Skin epidermis (tissue), 12 donors: Measurements from ENCODE around the gene PRKD2.
"Not testable (repeated sequence)": the region's sequence is repeated elsewhere in the genome, so short reads cannot be mapped to it uniquely, and the experiment has no call there.

ENCODE experiments used
- H3K27ac ChIP-seq, 21 experiments: fragments of 200-600 bp; sonication (generic) in 11 of 21; one replicate each; pipeline ENCODE4 v1.5.0; 2020; ENCODE audit warnings: mild to moderate bottlenecking in 3 of 21, inconsistent platforms in 2 of 21, moderate library complexity in 2 of 21
- H3K4me3 ChIP-seq, 7 experiments: fragments of 200-600 bp; sonication (generic) in 2 of 7; one replicate each; pipeline ENCODE4 v1.5.0; 2020; ENCODE audit warnings: inconsistent platforms in 2 of 7, mild to moderate bottlenecking in 2 of 7, moderate library complexity in 1 of 7

Gene PRKD2

GRCh38 chr19:46715975-46716671, 791 bp downstream of the PRKD2 start:
- Histone ChIP-seq H3K4me3 (peak overlapping the region; percentile 67 to 93 (median 85)), H3K27ac (peak overlapping the region; percentile 64 to 97 (median 91))

- Histone ChIP-seq H3K4me3 (peak overlapping the region; percentile 67 to 93 (median 85)), H3K27ac (peak overlapping the region; percentile 23 to 97 (median 91))
These were observed 1.3 kb downstream of the PRKD2 start for GRCh38 chr19:46715620-46715974.

GRCh38 chr19:46714444-46715106, 2.3 kb downstream of the PRKD2 start:
- H3K4me3 ChIP-seq: peak overlapping the region; percentile 52 to 93 (median 85)

GRCh38 chr19:46713781-46714443, 3.0 kb downstream of the PRKD2 start:
- Histone ChIP-seq H3K27ac (peak overlapping the region; percentile 19 to 97 (median 91)), H3K4me3 (peak overlapping the region; percentile 52 to 93 (median 85))

More at GRCh38 chr19:46714444-46715106, 2.3 kb downstream of the PRKD2 start:
- H3K27ac ChIP-seq: peak overlapping the region; percentile 40 to 97 (median 91)

- H3K4me3 ChIP-seq: not testable (repeated sequence)
- H3K27ac ChIP-seq: peak overlapping the region in 3 of 21 experiments; percentile 91 to 97 (median 95)
These were observed 4.1 kb downstream of the PRKD2 start for GRCh38 chr19:46712768-46713338.

- Histone ChIP-seq H3K4me3 (no peak overlapping the region), H3K27ac (no peak overlapping the region)
These were observed 6.2 kb downstream of the PRKD2 start for GRCh38 chr19:46710687-46711086.

- no peak overlapping the region for H3K27ac ChIP-seq
These were observed 12.4 kb downstream of the PRKD2 start for GRCh38 chr19:46704379-46705076.

DNA sequence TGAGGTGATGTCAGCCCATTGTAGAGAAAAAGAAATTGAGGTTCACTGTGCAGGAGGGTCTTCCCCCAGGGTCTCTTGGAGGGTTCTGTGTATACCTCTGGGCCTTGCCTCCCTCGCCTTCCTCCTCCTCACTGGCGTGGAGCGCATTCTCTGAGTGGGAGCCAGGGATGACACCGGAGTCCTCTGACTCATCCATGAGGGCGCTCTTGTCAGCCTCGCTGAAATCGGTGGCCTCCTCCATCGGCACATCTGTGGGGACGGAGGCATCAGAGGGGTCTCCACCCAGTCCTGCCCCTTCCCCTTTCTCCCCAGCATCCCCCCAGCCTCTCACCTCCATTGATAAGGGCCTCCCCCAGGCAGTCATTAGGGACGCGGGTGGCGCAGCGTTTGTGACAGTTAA, 16.2 kb downstream of the PRKD2 start:
- no peak overlapping the region for H3K4me3 ChIP-seq
- no peak overlapping the region for H3K27ac ChIP-seq

More at GRCh38 chr19:46704379-46705076, 12.4 kb downstream of the PRKD2 start:
- H3K4me3 ChIP-seq: no peak overlapping the region

DNA sequence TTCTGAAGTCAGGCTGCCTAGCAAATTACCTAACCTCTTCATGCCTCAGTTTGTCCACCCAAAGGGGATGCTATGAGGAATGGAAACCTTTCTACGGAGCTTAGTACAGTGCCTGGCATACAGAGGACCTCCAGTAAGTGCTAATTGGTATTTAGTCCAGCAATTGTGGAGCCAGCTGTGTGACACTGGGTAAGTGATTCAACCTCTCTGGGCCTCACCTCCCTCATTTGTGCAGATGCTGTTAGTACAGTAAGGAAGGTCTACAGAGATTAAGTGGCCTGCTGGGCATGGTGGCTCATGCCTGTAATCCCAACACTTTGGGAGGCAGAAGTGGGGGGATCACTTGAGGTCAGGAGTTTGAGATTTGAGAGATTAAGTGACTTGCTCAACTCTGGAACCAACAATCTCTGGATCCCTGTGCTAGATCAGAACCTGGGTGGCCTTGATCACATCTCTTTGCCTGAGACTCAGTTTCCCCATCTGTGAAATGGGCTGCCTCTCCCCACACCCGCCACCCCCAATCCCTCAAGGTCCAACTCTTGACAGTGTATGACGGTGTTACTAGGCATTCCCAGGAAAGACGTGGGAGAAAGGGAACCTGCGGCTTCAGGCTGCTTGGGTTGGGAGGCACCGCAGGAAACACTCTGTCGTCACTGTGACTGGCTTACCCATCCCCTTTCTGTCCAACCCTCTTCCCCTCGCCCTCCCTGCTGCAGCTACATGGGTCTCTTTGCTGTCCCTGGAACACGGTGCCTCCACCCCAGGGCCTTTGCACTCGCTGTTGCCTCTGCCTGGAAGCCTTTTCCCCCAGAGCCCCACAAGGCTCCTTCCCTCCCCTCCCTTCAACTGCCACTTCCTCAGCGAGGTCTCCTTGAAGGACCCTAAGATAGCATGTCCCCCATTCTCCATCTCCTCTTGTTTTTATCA, 18.3 kb downstream of the PRKD2 start:
- H3K4me3 ChIP-seq: no peak overlapping the region
- H3K27ac ChIP-seq: no peak overlapping the region

DNA sequence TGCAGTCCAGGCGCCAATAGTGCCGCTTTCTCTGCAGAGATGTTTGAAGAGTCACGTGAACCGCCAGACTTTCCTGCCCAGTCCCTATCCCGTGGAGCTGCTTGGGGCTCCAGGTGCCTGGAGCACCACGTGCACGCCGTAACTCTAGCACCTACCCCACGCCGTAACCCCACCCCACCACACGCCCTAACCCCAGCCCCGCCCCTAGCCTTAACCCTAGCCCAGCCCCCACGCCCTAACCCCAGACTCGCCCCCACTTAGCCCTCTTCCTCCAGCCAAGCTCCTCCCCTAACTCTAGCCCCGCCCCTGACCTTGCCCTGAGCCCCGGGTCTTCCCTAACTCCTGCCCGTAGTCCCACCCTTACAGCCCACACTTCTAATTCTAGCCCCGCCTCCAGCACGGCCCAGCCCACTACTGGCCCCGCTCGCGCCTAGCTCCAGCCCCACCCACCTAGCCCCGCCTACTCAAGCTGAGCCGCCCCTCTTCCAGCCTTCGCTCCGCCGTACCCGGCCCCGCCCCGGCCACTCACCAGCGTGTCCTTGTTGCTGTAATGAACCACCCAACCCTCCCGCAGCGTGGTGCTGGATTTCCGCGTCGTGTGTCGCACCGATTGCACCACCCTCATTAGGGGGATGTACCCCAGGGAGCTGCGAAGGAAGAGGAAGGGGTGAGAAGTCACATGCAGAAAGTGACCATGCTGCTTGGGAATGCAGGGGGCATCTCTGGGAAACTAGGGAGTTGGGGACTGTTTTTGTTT, 19.5 kb downstream of the PRKD2 start:
- Histone ChIP-seq H3K27ac (peak overlapping the region in 2 of 21 experiments; percentile 6 to 14), H3K4me3 (no peak overlapping the region)

DNA sequence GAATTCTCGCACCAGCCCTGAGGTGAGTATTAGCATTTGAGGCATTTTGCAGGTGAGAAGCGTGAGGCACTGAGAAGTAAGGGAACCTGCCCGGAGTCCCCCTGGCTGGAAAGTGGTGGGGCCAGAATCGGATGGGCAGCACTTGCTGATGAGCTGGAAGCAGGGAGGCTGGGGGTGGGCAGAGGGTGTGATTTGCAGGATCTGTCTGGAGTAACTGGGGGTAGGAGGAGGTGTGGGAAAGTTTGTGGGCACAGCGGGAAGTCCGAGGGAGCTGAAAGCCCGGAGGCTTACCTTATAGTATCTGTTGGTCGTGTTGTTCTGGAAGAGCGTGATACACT, 20.1 kb downstream of the PRKD2 start:
- no peak overlapping the region for H3K27ac ChIP-seq
- H3K4me3 ChIP-seq: no peak overlapping the region

DNA sequence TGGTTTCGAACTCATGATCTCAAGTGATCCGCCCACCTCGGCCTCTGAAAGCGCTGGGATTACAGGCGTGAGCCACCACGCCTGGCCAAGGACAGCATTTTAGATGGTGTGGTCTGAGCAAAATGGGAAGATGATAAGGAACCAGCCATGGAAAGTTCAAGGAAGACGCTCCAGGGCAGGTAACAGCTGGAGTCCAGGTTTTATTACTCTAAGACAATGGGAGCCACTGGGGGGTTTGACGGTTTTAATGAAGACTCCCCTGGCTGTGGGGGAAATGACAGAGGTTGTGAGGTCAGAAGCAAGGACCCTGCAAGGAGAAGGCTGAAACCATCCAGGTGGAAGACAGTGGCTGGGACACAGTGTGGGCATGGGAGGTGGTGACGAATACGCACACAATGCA, 20.9 kb downstream of the PRKD2 start:
- Histone ChIP-seq H3K4me3 (no peak overlapping the region), H3K27ac (no peak overlapping the region)

DNA sequence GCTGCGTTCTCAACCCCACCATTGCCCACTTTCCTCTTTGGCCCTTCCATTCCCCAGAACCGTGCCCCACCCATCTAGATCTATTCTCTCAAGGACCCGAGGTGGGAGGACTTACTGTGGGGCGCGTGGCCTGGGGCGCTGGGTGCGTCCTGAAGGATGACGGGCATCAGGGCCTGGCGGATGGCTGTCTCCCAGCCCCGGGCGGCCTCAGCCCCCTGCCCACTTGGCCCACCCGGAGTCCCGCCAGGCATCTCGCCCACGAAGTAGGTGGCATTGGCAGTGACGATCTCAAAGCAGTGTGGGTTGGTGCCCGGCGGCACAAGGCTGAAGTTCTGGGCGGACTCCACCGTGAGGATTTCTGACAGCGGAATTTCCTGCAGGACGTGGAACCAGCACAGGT, 23.2 kb downstream of the PRKD2 start:
- Histone ChIP-seq H3K27ac (no peak overlapping the region), H3K4me3 (no peak overlapping the region)

DNA sequence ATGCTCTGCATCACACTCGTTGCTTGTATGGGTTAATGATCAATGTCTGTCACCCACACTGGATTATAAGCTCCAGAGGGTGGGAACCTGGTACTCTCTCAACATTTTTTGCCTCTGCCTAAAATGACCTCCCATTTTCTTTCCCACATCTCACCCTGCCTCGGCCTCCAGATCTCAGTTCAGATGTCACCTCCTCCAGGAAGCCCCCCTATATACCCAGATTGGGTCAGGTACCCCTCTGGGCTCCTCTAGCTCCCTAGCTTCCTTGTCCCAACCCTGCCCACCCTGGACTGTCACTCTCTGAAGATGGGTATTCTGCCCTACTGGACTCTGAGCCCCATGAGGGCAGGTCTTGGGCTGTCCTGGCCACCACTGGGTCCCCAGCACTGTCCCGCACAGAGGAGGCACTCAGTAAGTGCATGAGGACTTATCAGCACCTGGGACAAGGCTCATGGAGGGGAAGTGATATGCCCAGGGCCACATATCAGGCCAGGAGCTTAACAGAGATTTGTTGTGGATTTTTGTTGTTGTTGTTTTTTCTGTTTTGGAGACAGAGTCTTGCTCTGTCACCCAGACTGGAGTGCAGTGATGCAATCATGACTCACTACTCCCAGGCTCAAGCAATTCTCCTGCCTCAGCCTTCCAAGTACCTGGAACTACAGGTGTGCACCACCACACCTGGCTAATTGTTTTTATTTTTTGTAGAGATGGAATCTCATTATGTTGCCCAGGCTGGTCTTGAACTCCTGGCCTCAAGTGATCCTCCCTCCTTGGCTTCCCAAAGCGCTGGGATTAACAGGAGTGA, 23.8 kb downstream of the PRKD2 start:
- no peak overlapping the region for H3K4me3 ChIP-seq
- no peak overlapping the region for H3K27ac ChIP-seq

DNA sequence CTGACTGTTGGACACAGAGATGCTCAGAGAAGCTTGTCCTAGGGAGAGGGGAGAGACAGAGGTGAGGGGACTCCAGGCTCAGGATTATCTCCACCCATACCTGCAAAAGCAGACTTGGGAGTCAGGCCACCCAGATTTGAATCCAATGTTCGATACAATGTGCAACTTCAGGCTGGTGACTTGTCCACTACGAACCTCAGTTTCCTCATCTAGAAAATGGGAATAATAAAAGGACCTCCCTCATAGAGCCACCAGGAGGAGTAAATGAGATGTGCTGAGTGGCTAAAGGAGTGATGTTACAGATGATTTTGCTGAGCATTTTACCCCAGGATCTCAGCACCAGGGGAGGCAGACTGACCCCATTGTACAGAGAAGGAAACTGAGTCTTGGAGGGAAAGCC, 25.0 kb downstream of the PRKD2 start:
- no peak overlapping the region for H3K4me3 ChIP-seq
- H3K27ac ChIP-seq: no peak overlapping the region

DNA sequence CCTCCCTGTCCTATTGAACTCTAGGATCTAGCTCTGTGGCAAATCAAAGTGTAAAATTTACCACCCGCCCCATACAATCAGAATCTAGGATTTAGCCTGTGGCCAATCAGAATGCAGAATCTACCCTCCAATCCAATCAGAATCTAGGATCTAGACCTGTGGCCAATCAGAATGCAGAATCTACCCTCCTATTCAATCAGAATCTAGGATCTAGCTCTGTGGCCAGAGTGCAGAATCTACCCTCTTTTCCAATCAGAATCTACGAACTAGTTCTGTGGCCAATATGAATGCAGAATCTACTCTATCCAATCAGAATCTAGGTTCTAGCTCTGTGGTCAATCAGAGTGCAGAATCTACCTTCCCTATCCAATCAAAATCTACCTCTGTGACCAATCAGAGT, 25.8 kb downstream of the PRKD2 start:
- Histone ChIP-seq H3K4me3 (no peak overlapping the region), H3K27ac (no peak overlapping the region)

DNA sequence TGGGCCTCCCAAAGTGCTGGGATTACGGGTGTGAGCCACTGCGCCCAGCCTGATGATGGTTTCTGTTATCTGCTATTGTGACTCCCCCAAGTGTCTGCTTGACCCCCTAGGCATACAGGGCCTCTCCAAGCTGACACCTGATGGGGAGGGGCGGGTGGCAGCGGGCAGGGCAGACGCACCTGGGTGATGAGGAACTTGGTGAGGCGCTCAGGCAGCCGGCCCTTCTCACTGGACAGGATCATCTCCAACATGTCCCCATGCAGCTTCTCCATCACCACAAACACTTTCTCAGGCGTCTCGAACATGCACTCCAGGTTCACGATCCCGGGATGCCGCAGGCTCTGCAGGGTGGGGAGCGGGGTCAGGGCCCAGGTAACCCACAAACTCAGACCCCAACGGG, 27.6 kb downstream of the PRKD2 start:
- Histone ChIP-seq H3K27ac (no peak overlapping the region), H3K4me3 (no peak overlapping the region)
